Upper lobe of left lung (tissue), 4 donors: Measurements from ENCODE around the gene MYL4.

Source experiments
- CTCF ChIP-seq, 6 experiments: fragments of 450-650 bp in 4 of 6; fragments of 200-600 bp in 2 of 6; sonication (generic) in 2 of 6; IDR thresholded peaks; one replicate each; pipeline ENCODE4 v1.5.1; 2016 to 2019; ENCODE audit warnings: antibody characterized with exemption in 6 of 6
- POLR2A ChIP-seq, 4 donors: fragments of 450-650 bp; IDR thresholded peaks; one replicate each; pipeline ENCODE4 v1.5.1; 2016 to 2017; ENCODE audit warnings: antibody characterized with exemption in 4 of 4, mild to moderate bottlenecking in 2 of 4

GRCh38 chr17:47223007-47223406, 13.9 kb downstream of the MYL4 start:
- TF ChIP-seq CTCF (IDR thresholded peaks at IDR 0.05) (no peak), POLR2A (IDR thresholded peaks at IDR 0.05) (no peak)
